Liver (tissue), 3 donors: ENCODE measurements around the gene MED15.
A peak's percentile ranks its signal among the peaks of the same experiment; 100 is the strongest.

ENCODE experiments used
- EGR1 ChIP-seq, 2 donors: IDR thresholded peaks; 2 replicates each; pipeline ENCODE4 v1.6.1; 2016 to 2018; ENCODE audit warnings: antibody characterized with exemption in 2 of 2, low read depth in 2 of 2
- GABPA ChIP-seq, 2 donors: IDR thresholded peaks in 1 of 2; conservative IDR thresholded peaks in 1 of 2; 2 replicates each; pipeline ENCODE4 v1.6.1; 2016; ENCODE audit warnings: antibody characterized with exemption in 2 of 2, mild to moderate bottlenecking in 1 of 2, moderate library complexity in 1 of 2
- HNF4A ChIP-seq, 2 donors: conservative IDR thresholded peaks; 2 replicates each; pipeline ENCODE4 v1.6.1; 2016; ENCODE audit warnings: antibody characterized with exemption in 2 of 2, mild to moderate bottlenecking in 2 of 2
- JUND ChIP-seq, 2 donors: IDR thresholded peaks; 2 replicates each; pipeline ENCODE4 v1.6.1; 2016; ENCODE audit warnings: antibody characterized with exemption in 2 of 2
- RAD21 ChIP-seq, 2 donors: IDR thresholded peaks; 2 replicates each; pipeline ENCODE4 v1.6.1; 2016; ENCODE audit warnings: antibody characterized with exemption in 2 of 2, mild to moderate bottlenecking in 2 of 2
- TAF1 ChIP-seq: conservative IDR thresholded peaks from 2 replicates; pipeline ENCODE4 v1.6.1; 2016; ENCODE audit warnings: antibody characterized with exemption, mild to moderate bottlenecking
- YY1 ChIP-seq: IDR thresholded peaks from 2 replicates; pipeline ENCODE4 v1.6.1; 2016; ENCODE audit warnings: antibody characterized with exemption, mild to moderate bottlenecking
- TF ChIP-seq, protein P1 (sequence below): fragments of 150-350 bp; IDR thresholded peaks from 2 replicates; pipeline ENCODE4 v1.5.1; 2017; ENCODE audit warnings: improper control_type of control experiment, low read depth, low read length; ENCODE audit not compliant: missing input control
- TF ChIP-seq, protein P2 (sequence below): IDR thresholded peaks from 2 replicates; pipeline ENCODE4 v1.6.1; 2016; ENCODE audit warnings: antibody characterized with exemption
- TF ChIP-seq, protein P3 (sequence below): IDR thresholded peaks from 2 replicates; pipeline ENCODE4 v1.6.1; 2016; ENCODE audit warnings: antibody characterized with exemption, mild to moderate bottlenecking
- donor health status: healthy.
- donor health status: healthy.

DNA sequence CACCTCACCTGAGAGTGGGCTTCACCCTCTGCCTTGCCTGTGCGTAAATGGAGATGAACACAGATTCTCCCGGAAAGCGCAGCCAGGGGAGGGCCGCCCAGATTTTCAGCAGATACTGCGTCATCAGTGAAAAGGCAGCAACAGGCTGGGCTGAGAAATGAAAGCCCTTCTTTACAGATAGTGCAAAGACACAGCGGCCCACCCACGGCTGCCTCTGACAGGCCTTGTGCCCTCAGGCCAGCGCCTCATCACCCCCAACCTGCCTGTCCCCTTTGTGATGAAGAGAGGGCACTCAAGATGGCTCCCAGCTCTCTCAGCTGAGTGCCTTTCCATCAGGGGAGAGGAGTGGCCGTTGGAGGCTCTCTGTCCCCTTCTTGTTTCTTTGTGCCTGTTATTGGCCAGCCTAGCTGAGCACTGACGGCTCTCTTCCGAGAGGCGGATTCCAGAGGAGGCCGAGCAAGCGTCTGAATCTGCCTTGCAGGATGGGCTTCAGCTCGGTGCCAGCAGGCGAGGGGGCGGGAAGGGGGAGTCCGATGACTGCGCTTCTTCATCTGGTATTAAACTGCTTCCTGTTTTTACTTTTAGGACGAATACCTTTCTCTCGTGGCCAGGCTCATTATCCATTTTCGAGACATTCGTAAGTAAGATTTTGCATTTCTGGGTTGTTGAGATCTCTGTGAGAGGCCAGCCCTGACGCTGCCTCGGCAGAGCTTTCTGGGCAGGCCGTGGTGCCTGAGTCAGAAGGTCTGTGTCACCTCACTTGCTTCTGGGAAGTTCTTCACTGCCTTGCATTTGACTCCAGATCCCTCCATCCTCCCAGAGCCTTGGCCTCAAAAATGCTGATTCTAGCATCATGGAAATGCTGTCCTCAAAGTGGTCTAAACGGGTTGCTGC lies 43.7 kb downstream of the MED15 start:
- TF ChIP-seq, protein P1, sequence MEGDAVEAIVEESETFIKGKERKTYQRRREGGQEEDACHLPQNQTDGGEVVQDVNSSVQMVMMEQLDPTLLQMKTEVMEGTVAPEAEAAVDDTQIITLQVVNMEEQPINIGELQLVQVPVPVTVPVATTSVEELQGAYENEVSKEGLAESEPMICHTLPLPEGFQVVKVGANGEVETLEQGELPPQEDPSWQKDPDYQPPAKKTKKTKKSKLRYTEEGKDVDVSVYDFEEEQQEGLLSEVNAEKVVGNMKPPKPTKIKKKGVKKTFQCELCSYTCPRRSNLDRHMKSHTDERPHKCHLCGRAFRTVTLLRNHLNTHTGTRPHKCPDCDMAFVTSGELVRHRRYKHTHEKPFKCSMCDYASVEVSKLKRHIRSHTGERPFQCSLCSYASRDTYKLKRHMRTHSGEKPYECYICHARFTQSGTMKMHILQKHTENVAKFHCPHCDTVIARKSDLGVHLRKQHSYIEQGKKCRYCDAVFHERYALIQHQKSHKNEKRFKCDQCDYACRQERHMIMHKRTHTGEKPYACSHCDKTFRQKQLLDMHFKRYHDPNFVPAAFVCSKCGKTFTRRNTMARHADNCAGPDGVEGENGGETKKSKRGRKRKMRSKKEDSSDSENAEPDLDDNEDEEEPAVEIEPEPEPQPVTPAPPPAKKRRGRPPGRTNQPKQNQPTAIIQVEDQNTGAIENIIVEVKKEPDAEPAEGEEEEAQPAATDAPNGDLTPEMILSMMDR, result peak; percentile 11
- TF ChIP-seq, protein P2, sequence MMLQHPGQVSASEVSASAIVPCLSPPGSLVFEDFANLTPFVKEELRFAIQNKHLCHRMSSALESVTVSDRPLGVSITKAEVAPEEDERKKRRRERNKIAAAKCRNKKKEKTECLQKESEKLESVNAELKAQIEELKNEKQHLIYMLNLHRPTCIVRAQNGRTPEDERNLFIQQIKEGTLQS, result no peak
- TF ChIP-seq, protein P3, sequence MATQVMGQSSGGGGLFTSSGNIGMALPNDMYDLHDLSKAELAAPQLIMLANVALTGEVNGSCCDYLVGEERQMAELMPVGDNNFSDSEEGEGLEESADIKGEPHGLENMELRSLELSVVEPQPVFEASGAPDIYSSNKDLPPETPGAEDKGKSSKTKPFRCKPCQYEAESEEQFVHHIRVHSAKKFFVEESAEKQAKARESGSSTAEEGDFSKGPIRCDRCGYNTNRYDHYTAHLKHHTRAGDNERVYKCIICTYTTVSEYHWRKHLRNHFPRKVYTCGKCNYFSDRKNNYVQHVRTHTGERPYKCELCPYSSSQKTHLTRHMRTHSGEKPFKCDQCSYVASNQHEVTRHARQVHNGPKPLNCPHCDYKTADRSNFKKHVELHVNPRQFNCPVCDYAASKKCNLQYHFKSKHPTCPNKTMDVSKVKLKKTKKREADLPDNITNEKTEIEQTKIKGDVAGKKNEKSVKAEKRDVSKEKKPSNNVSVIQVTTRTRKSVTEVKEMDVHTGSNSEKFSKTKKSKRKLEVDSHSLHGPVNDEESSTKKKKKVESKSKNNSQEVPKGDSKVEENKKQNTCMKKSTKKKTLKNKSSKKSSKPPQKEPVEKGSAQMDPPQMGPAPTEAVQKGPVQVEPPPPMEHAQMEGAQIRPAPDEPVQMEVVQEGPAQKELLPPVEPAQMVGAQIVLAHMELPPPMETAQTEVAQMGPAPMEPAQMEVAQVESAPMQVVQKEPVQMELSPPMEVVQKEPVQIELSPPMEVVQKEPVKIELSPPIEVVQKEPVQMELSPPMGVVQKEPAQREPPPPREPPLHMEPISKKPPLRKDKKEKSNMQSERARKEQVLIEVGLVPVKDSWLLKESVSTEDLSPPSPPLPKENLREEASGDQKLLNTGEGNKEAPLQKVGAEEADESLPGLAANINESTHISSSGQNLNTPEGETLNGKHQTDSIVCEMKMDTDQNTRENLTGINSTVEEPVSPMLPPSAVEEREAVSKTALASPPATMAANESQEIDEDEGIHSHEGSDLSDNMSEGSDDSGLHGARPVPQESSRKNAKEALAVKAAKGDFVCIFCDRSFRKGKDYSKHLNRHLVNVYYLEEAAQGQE, result no peak
- TF ChIP-seq RAD21 (IDR thresholded peaks at IDR 0.05), result no peak
- TF ChIP-seq EGR1 (IDR thresholded peaks at IDR 0.05; ENCODE audit: low read depth in 2 of 2), result no peak
- TF ChIP-seq GABPA (IDR thresholded peaks at IDR 0.05 in 1 of 2, conservative IDR thresholded peaks at IDR 0.05 in 1 of 2), result no peak
- no peak for TF ChIP-seq TAF1
- peak; percentile 44 for TF ChIP-seq YY1
- no peak for TF ChIP-seq JUND (IDR thresholded peaks at IDR 0.05)
- no peak for TF ChIP-seq HNF4A (conservative IDR thresholded peaks at IDR 0.05)
